NK-92 treated with Interleukin-12 subunit alpha and Interleukin-12 subunit beta, amount 100 ng/mL, for 24 hours (cell line): ENCODE results near the gene RFXANK.
"Not testable (repeated sequence)": the region's sequence is repeated elsewhere in the genome, so short reads cannot be mapped to it uniquely, and the experiment has no call there.

Experiments used
- DNase-seq: peaks from one replicate; lab custom pipeline; 2025; lab: John Stamatoyannopoulos, UW

RFXANK gene

GRCh38 chr19:19170053-19170872 is 21.8 kb upstream of the RFXANK start, which contains the start of gene MEF2B:
Gene MEF2B (minus strand): TSS chr19:19170263. CDS start chr19:19150735, 19,528 bp downstream.
- no peak for DNase-seq

GRCh38 chr19:19170873-19171672 is 21.0 kb upstream of the RFXANK start:
- DNase-seq, result no peak

DNA sequence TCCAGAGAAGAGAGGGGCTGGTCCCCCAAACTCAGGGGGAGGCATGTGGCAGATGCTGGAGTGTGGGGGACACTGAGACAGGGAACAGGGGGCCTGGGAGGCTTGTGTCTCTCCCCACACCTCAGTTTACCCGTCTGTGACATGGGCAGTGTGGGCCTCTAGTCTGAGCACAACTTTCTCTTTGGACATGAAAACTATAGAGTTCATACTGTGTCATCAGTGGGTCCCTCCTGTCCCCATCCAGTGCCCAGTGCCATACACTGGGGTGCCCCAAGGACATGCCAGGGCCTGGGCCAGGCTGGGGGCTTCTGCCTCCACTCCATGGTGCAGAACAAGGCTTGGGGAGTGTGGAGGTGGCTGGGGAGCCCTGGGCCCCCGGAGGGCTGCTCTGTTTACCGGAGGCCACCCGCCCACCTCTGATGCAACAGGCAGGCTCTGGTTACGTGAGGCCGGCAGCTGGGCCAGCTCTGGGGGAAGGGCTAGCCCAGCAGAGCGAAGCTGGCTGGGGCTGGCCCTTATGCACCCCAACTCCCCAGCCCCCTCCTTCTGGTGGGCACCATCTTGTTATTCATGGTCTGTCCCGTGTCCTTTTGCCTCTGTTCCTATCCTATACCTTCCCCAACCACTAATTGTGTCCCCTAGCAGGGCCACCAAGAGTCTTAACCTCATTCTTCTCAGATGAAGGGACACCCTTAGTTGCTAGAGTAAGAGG is 20.1 kb upstream of the RFXANK start:
- DNase-seq, result no peak

DNA sequence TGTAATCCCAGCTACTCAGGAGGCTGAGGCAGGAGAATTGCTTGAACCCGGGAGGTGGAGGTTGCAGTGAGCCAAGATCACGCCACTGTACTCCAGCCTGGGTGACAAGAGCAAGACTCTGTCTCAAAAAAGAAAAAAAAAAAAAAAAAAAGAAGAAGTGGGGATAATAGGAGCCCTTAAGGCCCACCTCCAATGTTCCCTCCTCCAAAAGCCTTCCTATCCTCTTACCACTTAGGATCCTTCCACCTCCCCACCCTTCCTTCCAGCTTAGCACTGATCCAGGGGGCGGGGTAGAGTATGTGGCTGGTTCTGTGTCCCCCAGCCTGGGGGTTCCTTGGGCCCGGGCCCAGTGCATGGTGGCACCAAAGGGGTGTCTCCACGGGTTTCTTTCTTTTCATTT is 18.8 kb upstream of the RFXANK start:
- not testable (repeated sequence) for DNase-seq

- no peak for DNase-seq
These were observed 15.1 kb upstream of the RFXANK start for GRCh38 chr19:19176950-19177349.

DNA sequence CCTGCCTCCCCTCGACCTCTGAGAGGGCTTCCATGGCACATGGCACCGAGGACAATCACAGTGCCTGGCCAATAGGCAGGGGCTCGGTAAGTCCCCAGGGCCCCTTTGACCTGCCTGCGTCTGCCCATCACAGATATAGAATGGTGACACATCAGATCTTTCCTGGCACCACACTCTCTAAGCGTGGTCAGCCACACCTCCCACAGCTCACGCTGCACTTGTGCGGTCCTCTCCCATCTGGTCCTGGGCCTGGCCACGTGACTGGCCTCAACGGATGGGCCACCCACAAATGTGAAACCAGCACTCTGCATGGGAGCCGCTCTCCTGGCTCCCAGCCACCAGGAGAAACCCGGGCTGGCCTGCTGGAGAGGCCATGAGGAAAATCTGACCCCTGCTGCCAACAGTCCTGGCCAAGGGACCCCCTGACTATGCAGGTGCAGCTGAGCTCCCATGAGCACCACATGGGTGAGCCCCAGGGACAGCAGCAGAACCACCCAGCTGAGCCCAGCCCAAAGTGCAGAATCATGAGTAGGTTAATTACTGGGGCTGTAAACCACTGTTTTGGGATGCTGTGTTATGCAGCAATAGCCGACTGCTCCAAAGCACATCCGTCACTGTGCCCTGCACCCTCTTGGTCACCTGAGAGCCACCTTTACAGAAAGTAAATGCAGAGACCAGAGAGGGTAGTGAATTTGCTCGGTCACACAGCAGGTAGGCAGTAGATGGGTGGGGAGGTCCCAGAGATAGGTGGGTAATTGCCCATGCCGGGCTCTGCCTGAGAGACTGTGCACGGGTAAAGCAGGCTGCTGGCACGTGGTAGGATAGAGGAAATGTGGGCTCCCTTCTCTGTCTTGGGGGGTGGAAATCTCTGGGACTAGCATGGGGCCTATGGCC is 12.3 kb upstream of the RFXANK start:
- no peak for DNase-seq

GRCh38 chr19:19181488-19181998 is 10.5 kb upstream of the RFXANK start:
- no peak for DNase-seq

DNA sequence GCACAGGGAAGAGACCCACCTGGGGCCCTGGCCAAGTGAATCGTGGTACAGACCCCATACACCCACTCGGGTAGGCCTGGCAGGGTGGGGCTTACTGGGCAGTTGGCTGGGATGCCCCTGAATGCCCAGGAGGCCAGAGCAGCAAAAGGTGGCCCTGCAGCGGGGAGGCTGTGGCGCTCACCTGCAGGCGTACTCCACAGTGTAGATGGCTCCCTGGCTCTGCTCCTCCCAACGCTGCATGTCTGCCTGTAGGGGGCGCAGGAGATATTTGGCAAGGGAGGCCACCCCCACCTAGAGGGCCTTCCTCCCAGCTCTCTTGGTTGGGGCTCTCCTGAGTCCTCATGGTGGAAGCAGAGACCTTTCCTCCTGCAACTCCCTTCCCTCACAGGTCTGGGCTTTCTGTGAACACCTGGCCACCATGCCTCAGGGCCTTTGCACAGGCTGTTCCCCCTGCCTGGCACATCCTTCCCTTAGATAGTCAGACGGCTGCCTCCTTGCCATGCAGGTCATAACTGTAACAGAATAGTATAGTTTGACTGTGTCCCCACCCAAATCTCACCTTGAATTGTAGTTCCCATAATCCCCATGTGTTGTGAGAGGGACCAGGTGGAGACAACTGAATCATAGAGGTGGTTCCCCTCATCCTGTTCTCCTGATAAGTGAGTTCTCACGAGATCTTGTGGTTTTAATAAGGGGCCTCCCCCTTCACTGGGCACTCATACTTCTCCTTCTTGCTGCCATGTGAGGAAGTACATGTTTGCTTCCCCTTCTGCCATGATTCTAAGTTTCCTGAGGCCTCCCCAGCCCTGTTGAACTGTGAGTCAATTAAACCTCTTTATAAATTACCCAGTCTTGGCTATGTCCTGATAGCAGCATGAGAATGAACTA is 6.0 kb upstream of the RFXANK start:
- DNase-seq, result peak; percentile 53

DNA sequence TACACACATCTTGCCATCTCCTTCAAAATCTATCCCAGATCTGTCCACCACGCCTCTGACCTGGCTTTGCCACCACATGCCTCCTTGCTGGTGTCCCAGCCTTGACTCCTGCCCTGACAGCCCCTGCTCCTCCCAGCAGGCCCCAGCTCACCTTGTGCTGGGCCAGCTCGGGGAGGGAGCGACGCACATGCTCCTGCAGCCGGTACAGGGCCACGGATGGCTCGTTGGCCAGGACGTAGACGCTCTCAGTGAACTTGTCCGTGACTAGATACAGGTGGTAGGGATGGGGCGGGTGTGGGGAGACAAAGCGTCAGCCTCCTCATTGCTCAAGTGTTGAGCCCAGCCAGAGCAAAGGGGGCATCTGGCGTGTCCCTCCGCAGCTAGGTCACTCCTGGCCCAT is 5.3 kb upstream of the RFXANK start:
- DNase-seq, result no peak

DNA sequence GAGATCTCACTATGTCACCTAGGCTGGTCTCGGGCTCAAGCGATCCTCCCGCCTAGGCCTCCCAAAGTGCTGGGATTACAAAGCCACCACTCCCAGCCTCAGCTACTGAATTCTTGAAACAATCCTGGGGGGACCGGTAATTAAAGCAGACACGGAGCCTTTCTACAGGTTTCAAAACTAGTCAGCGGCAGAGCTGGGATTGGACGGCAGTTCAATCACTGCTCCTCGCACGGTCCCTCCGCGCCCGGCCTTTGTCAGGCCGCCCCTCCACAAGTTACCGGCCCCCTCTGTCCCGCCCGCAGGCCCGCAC is 335 bp upstream of the RFXANK start:
- DNase-seq, result no peak

GRCh38 chr19:19192910-19193423 is 909 bp downstream of the RFXANK start:
- no peak for DNase-seq

DNA sequence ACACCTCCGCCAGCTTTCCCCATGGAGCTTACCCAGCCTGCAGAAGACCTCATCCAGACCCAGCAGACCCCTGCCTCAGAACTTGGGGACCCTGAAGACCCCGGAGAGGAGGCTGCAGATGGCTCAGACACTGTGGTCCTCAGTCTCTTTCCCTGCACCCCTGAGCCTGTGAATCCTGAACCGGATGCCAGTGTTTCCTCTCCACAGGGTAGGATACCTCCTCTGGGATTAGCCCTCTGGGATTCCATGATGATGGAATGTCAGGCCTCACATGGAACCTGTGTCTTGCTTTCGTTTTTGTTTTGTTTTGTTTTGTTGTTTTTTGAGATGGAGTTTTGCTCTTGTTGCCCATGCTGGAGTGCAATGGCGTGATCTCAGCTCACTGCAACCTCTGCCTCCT is 1.9 kb downstream of the RFXANK start:
- no peak for DNase-seq

GRCh38 chr19:19201697-19202630 is 9.9 kb downstream of the RFXANK start:
- DNase-seq, result no peak

- DNase-seq, result no peak
These were observed 10.6 kb downstream of the RFXANK start for GRCh38 chr19:19202707-19203011.

GRCh38 chr19:19203012-19203856 is 11.2 kb downstream of the RFXANK start, which contains the start of gene NR2C2AP:
Gene NR2C2AP (minus strand): TSS chr19:19203414. CDS start chr19:19203060, 354 bp downstream.
- peak; percentile 87 for DNase-seq

DNA sequence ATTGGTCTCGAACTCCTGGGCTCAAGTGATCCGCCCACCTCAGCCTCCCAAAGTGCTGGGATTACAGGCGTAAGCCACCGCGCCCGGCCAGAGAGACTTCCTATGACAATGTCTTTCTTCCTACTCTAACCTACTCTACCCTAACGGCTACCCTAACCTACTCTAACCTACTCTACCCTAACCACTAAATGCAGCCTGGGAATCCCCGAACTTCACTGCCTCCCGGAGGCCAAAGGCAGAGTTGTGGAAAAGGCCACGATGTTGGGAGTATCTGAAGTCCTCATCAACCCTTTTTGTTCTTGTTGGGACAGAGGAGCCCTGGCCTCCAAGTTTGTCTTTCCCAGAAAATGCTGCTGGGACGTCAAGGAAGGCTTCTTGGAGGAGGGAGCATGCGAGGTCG is 12.1 kb downstream of the RFXANK start:
- DNase-seq, result no peak

DNA sequence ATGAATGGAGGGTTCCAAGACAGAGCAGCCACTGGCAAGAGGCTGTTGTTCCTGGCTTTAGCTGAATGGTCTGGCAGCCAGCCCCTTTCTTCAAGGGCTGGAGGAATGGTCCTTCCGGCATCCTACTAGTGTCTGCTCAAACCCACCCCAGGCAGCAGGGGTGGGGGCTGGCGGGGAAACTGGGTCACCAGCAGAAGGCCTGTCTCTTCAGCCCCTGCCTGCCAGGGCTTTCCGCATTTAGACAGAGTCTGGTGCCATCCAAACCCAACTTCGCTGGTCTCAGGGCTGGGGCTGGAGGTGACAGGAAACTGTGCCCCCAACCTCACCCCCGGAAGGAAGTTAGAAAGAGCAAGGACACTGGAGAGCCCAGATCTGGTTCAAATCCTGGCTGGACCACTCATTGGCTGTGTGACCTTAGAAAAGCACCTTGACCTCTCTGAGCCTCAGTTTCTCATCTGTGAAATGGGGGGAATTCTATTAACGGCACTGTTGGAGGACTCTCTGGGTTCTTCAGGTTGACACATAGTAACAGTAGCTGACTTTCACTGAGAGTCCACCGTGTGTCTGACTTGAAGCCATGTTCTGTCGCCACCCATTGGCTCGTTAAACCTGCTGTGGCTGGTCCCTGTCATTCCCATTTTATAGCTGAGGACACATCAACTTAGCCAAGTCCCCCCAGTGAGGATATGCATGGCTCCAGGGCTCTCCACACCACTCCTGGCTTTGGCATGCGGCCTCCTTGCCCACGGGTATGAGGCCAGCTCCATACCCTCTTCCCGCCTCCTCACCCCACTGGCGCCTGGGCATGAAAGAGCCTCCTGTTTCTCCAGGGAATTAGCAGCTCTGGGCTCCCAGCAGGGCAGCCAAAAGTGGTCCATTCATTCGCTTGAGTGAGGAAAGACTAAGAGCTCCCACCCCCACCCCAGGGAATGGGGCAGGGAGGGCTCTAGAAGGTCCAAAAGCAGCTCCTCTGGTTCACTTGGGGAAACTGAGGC is 13.7 kb downstream of the RFXANK start:
- DNase-seq, result no peak
